SK-N-SH (cell line): ENCODE data around the gene APC2. TPM values are rescaled to one million over a fixed set of nuclear protein-coding genes. Genes with fewer than 3 reads are reported as not detected.

ENCODE experiments used
- CTCF ChIA-PET: fragments of 300-600, 350-600 bp; formaldehyde crosslinking; extraction: SDS; loops from one replicate; lab custom pipeline; 2021; lab: Yijun Ruan, JAX
- POLR2A ChIA-PET: fragments of 350-600 bp; sonication (Branson Sonifier 250); formaldehyde crosslinking; extraction: SDS; loops from one replicate; lab custom pipeline; 2020; ENCODE audit warnings: antibody characterized with exemption, inconsistent platforms; lab: Yijun Ruan, JAX
- DNase-seq: peaks from one replicate; pipeline ENCODE4 v3.0.0; 2012
- H2AFZ ChIP-seq: fragments of 200-600 bp; sonication (generic); 2 replicates; pipeline ENCODE4 v1.8.1; 2016; ENCODE audit warnings: antibody characterized with exemption, mild to moderate bottlenecking, low read depth
- H3F3A ChIP-seq: fragments of 200-600 bp; sonication (generic); replicated peaks from 2 replicates; pipeline ENCODE3; 2016; ENCODE audit warnings: antibody characterized with exemption, mild to moderate bottlenecking; ENCODE audit not compliant: insufficient read depth
- H3K27ac ChIP-seq, 2 experiments: fragments of 200-500 bp in 1 of 2; fragments of 200-600 bp in 1 of 2; sonication (Bioruptor generic) in 1 of 2; sonication (generic), shearing (Covaris generic) in 1 of 2; 2 replicates each; pipeline versions ENCODE4 v1.5.1 to v1.6.1; 2014 to 2016; ENCODE audit warnings: low read depth in 2 of 2, inconsistent platforms in 1 of 2, low read length in 1 of 2, mild to moderate bottlenecking in 1 of 2, mixed read lengths in 1 of 2
- H3K27me3 ChIP-seq: fragments of 200-600 bp; sonication (generic), shearing (Covaris generic); 2 replicates; pipeline ENCODE4 v1.6.1; 2016; ENCODE audit warnings: mixed run types; ENCODE audit not compliant: insufficient read depth
- H3K36me3 ChIP-seq, 2 experiments: fragments of 200-500 bp in 1 of 2; fragments of 200-600 bp in 1 of 2; sonication (Bioruptor generic) in 1 of 2; sonication (generic) in 1 of 2; replicated peaks in 1 of 2; 2 replicates each; pipeline versions ENCODE3 to v1.5.1; 2014 to 2016; ENCODE audit warnings: low read length in 1 of 2, mild to moderate bottlenecking in 1 of 2; ENCODE audit not compliant: insufficient read depth in 2 of 2, control insufficient read depth in 1 of 2
- H3K4me1 ChIP-seq, 2 experiments: fragments of 200-500 bp in 1 of 2; fragments of 200-600 bp in 1 of 2; sonication (Bioruptor generic) in 1 of 2; sonication (generic), shearing (Covaris generic) in 1 of 2; 2 replicates each; pipeline versions ENCODE4 v1.5.1 to v1.6.1; 2014 to 2016; ENCODE audit warnings: low read depth in 1 of 2, low read length in 1 of 2, mixed run types in 1 of 2; ENCODE audit not compliant: insufficient read depth in 2 of 2, control insufficient read depth in 1 of 2
- H3K4me2 ChIP-seq: fragments of 200-600 bp; sonication (generic), shearing (Covaris generic); 2 replicates; pipeline ENCODE4 v1.6.1; 2017; ENCODE audit warnings: mixed run types
- H3K4me3 ChIP-seq, 2 experiments: fragments of 200-500 bp in 1 of 2; fragments of 200-600 bp in 1 of 2; sonication (Bioruptor generic) in 1 of 2; sonication (generic), shearing (Covaris generic) in 1 of 2; 2 replicates each; pipeline versions ENCODE4 v1.5.1 to v1.8.1; 2014 to 2016; ENCODE audit warnings: low read depth in 2 of 2, inconsistent platforms in 1 of 2, low read length in 1 of 2, mild to moderate bottlenecking in 1 of 2, mixed read lengths in 1 of 2, moderate library complexity in 1 of 2
- H3K79me2 ChIP-seq: fragments of 200-600 bp; sonication (generic); 2 replicates; pipeline ENCODE4 v1.8.1; 2017; ENCODE audit warnings: mild to moderate bottlenecking; ENCODE audit not compliant: insufficient read depth
- H3K9ac ChIP-seq: fragments of 200-600 bp; sonication (generic); 2 replicates; pipeline ENCODE4 v1.6.1; 2017; ENCODE audit warnings: mixed run types
- H3K9me2 ChIP-seq: fragments of 200-600 bp; sonication (generic); 2 replicates; pipeline ENCODE4 v1.6.1; 2017; ENCODE audit warnings: mixed run types
- H3K9me3 ChIP-seq: fragments of 200-600 bp; sonication (generic); 2 replicates; pipeline ENCODE4 v1.6.1; 2017; ENCODE audit warnings: mixed run types, mild to moderate bottlenecking, moderate library complexity
- H4K20me1 ChIP-seq: fragments of 200-600 bp; sonication (generic); 2 replicates; pipeline ENCODE4 v1.6.1; 2017; ENCODE audit warnings: mild to moderate bottlenecking, mixed run types; ENCODE audit not compliant: insufficient read depth
- CHD2 ChIP-seq: fragments of 150-350 bp; IDR thresholded peaks from 2 replicates; pipeline ENCODE4 v1.6.1; 2018; ENCODE audit warnings: low read length; ENCODE audit not compliant: partially characterized antibody
- ELF1 ChIP-seq: IDR thresholded peaks from 2 replicates; pipeline ENCODE4 v1.4.0; 2012
- EZH2phosphoT487 ChIP-seq: fragments of 200-600 bp; sonication (generic); IDR thresholded peaks from 2 replicates; pipeline ENCODE4 v1.6.1; 2017; ENCODE audit warnings: low read depth, mixed run types, mild to moderate bottlenecking, antibody characterized with exemption, moderate library complexity, borderline replicate concordance
- FOSL2 ChIP-seq: IDR thresholded peaks from 2 replicates; pipeline ENCODE4 v1.4.0; 2012; ENCODE audit warnings: low read depth, mild to moderate bottlenecking, moderate library complexity, borderline replicate concordance
- FOXM1 ChIP-seq: IDR thresholded peaks from 2 replicates; pipeline ENCODE4 v1.4.0; 2012; ENCODE audit warnings: low read depth, mild to moderate bottlenecking
- GABPA ChIP-seq: IDR thresholded peaks from 2 replicates; pipeline ENCODE4 v1.4.0; 2012; ENCODE audit warnings: low read depth, mild to moderate bottlenecking
- IRF3 ChIP-seq: fragments of 150-350 bp; IDR thresholded peaks from 2 replicates; pipeline ENCODE4 v1.6.1; 2016; ENCODE audit warnings: mild to moderate bottlenecking, low read depth, low read length
- MEF2A ChIP-seq: IDR thresholded peaks from 2 replicates; pipeline ENCODE4 v1.4.0; 2012; ENCODE audit warnings: low read depth, borderline replicate concordance
- MXI1 ChIP-seq: IDR thresholded peaks from 2 replicates; pipeline ENCODE4 v1.6.1; 2012; ENCODE audit warnings: mild to moderate bottlenecking, low read depth, low read length, improper control_type of control experiment
- NFIC ChIP-seq: IDR thresholded peaks from 2 replicates; pipeline ENCODE4 v1.4.0; 2012; ENCODE audit warnings: borderline replicate concordance
- NRF1 ChIP-seq: IDR thresholded peaks from 2 replicates; pipeline ENCODE4 v1.6.1; 2012; ENCODE audit warnings: low read depth, mild to moderate bottlenecking, low read length
- RCOR1 ChIP-seq: fragments of 150-350 bp; IDR thresholded peaks from 2 replicates; pipeline ENCODE4 v1.6.1; 2017; ENCODE audit warnings: antibody characterized with exemption, low read length
- TEAD4 ChIP-seq: IDR thresholded peaks from 2 replicates; pipeline ENCODE4 v1.4.0; 2012; ENCODE audit warnings: mild to moderate bottlenecking, borderline replicate concordance; ENCODE audit not compliant: insufficient read depth
- USF1 ChIP-seq: IDR thresholded peaks from 2 replicates; pipeline ENCODE4 v1.4.0; 2012; ENCODE audit warnings: low read depth, borderline replicate concordance
- USF2 ChIP-seq: fragments of 150-350 bp; IDR thresholded peaks from 2 replicates; pipeline ENCODE4 v1.6.1; 2017; ENCODE audit warnings: antibody characterized with exemption, low read length, low read depth, borderline replicate concordance
- YY1 ChIP-seq: IDR thresholded peaks from 2 replicates; pipeline ENCODE4 v1.4.0; 2012; ENCODE audit warnings: low read depth, mild to moderate bottlenecking
- WGBS: methylation state at CpG from one replicate; pipeline ENCODE4 v1.1.6; 2017; ENCODE audit warnings: low lambda C conversion rate; 5-methylcytosine and 5-hydroxymethylcytosine counted together
- polyA plus RNA-seq, 3 experiments: library from polyadenylated mRNA; depleted of rRNA; stranded (reverse); fragments of >200 nt; gene quantifications; 2 replicates each; pipeline ENCODE4 v1.2.3, GENCODE V29; 2012
- TF ChIP-seq, protein P1 (sequence below): IDR thresholded peaks from 2 replicates; pipeline ENCODE4 v1.4.0; 2012; ENCODE audit warnings: low read depth
- TF ChIP-seq, protein P2 (sequence below): IDR thresholded peaks from 2 replicates; pipeline ENCODE4 v1.4.0; 2012; ENCODE audit warnings: low read depth, borderline replicate concordance

Gene APC2
- polyA plus RNA-seq, 1 of the 3 experiments (the other 2 are of a cell fraction) = 1.3 TPM

DNA sequence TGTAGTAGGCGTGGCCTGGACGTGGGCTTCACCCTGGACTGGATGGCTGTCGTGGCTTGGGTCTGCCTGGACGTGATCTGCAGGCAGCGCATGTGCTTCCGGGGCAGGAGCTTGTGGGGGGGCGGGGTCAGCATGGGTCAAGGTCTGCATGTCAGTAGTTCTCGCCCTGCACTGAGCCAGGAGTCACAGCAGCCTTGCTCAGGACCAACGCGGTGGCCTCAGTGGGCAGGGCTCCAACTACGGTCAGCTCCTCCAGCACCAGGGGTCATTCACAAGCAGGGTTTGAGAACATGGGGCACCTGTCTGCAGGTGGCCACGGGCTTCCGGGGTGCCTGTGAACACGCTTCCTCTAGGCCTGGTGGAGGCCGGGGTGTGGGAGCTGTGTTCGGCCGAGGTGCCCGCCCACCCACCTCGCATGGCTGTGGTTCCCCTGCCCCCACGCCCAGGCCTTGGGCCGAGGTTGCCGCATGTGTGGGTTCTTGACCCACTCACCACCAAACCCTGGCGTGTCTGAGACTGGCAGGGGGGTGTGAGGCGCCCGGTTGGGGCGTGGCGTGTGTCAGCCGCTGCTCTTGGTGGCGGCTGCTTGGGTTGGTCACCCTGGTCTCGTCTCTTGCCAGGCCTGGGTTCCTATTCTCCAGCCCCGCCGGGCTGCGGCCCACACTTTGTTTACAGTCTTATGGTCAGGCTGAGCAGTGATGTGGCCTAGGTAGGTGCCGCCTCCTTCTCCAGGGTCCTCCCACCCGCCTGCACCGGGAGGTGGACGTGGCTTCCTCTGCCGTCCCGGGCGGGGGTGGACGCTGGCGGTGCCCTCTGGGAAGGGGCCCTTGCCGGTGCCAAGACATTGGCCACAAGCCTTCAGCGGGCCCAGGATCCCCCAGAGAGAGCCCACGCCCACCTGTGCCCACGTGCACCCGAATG lies 16.5 kb upstream of the APC2 start:
- Histone ChIP-seq H2AFZ (no peak overlapping the region), H3K27ac (no peak overlapping the region), H4K20me1 (peaks cover under 1% of the 10 kb centered on the region; the same call in 1 of the 2 replicates), H3K4me2 (no peak overlapping the region), H3F3A (peaks cover 17% of the 10 kb centered on the region), H3K36me3 (peaks cover 0 to 56% of the 10 kb centered on the region in 2 experiments), H3K9me3 (no peaks in the 10 kb centered on the region), H3K9ac (no peak overlapping the region), H3K9me2 (no peaks in the 10 kb centered on the region), H3K79me2 (peaks cover 4% of the 10 kb centered on the region), H3K4me1 (no peaks in the 10 kb centered on the region; a peak in 1 of 4 replicates), H3K27me3 (no peaks in the 10 kb centered on the region), H3K4me3 (no peak overlapping the region)
- no peak for DNase-seq
- POLR2A ChIA-PET = no interaction called here
- TF ChIP-seq USF2 (no peak), ELF1 (no peak), NRF1 (no peak), CHD2 (no peak), YY1 (no peak), IRF3 (no peak), GABPA (no peak), FOSL2 (no peak), MEF2A (no peak), TEAD4 (no peak), EZH2phosphoT487 (no peak), NFIC (no peak), MXI1 (no peak), USF1 (no peak), FOXM1 (no peak), RCOR1 (no peak)
- TF ChIP-seq, protein P1, sequence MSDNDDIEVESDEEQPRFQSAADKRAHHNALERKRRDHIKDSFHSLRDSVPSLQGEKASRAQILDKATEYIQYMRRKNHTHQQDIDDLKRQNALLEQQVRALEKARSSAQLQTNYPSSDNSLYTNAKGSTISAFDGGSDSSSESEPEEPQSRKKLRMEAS = no peak
- TF ChIP-seq, protein P2, sequence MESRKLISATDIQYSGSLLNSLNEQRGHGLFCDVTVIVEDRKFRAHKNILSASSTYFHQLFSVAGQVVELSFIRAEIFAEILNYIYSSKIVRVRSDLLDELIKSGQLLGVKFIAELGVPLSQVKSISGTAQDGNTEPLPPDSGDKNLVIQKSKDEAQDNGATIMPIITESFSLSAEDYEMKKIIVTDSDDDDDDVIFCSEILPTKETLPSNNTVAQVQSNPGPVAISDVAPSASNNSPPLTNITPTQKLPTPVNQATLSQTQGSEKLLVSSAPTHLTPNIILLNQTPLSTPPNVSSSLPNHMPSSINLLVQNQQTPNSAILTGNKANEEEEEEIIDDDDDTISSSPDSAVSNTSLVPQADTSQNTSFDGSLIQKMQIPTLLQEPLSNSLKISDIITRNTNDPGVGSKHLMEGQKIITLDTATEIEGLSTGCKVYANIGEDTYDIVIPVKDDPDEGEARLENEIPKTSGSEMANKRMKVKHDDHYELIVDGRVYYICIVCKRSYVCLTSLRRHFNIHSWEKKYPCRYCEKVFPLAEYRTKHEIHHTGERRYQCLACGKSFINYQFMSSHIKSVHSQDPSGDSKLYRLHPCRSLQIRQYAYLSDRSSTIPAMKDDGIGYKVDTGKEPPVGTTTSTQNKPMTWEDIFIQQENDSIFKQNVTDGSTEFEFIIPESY = no peak
- CTCF ChIA-PET = interaction anchor here (0.7 to 1.4 kb wide), 3 partner anchors 9 to 20 kb away, joined by 3 to 4 read pairs (median 3); no protein-coding TSS in a partner anchor
- WGBS = 93% methylated on average over 12 of the region's 47 CpGs
